Mononuclear cell (primary cell): ENCODE results near the gene THUMPD1. TPM values are rescaled to one million over a fixed set of nuclear protein-coding genes. Genes with fewer than 3 reads are reported as not detected.
"Not testable (repeated sequence)": the region's sequence is repeated elsewhere in the genome, so short reads cannot be mapped to it uniquely, and the experiment has no call there.

ENCODE experiments used
- H3K27me3 ChIP-seq: 2 replicates; pipeline ENCODE4 v1.6.0; 2011; ENCODE audit warnings: low read length, control low read depth; ENCODE audit not compliant: insufficient read depth
- H3K4me1 ChIP-seq: 2 replicates; pipeline ENCODE4 v1.5.1; 2011; ENCODE audit warnings: mild to moderate bottlenecking, low read length, control low read depth; ENCODE audit not compliant: insufficient read depth
- H3K4me3 ChIP-seq: 2 replicates; pipeline ENCODE4 v1.5.1; 2011; ENCODE audit warnings: mild to moderate bottlenecking, low read length, moderate library complexity
- H3K9me3 ChIP-seq: 2 replicates; pipeline ENCODE4 v1.5.1; 2011; ENCODE audit warnings: low read depth, mild to moderate bottlenecking, control low read depth, low read length
- total RNA-seq: library from RNA; depleted of rRNA; stranded (reverse); fragments of >200 nt; gene quantifications from one replicate; pipeline ENCODE4 v1.2.3, GENCODE V29; 2012

The THUMPD1 gene, protein sequence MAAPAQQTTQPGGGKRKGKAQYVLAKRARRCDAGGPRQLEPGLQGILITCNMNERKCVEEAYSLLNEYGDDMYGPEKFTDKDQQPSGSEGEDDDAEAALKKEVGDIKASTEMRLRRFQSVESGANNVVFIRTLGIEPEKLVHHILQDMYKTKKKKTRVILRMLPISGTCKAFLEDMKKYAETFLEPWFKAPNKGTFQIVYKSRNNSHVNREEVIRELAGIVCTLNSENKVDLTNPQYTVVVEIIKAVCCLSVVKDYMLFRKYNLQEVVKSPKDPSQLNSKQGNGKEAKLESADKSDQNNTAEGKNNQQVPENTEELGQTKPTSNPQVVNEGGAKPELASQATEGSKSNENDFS
- total RNA-seq: 132 TPM

DNA sequence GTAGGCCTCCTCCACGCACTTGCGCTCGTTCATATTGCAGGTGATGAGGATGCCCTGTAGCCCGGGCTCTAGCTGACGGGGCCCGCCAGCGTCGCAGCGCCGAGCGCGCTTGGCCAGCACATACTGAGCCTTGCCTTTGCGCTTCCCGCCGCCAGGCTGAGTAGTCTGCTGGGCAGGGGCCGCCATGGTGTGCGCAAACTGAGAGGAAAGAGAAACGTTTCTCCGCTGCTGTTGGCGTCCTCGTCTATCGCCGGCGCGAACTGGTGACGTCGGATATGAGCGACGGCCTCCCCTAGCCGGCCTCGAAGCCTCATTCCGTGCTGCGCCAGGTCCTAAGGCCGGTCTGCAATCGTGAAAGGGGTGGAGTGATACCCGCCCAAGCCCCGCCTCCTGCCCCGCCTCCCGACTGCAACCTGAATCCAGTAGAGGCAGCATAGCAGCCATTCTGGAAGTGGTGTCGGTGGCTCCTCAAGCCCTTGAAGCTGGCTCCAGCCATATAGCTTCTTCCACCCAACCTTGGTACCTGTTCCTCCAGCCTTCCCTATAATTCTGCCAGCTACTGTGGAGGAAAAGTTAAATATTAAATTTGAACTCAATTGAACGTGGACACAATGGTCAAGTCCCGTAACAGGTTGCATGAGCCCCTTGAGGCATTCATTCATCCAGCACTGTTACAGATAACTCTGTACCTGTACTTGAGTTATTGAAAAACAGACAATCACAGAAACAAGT is at the start of gene THUMPD1:
Gene THUMPD1, minus strand, starts transcription at position 265 of the 732 bp plus-strand sequence. Its CDS starts 79 bp downstream, at position 186.
- peaks cover 51% of the 10 kb centered on the region for H3K4me1 ChIP-seq
- peaks cover 4% of the 10 kb centered on the region for H3K9me3 ChIP-seq
- no peaks in the 10 kb centered on the region for H3K27me3 ChIP-seq
- H3K4me3 ChIP-seq: peak within 1 kb of the TSS; percentile 100

DNA sequence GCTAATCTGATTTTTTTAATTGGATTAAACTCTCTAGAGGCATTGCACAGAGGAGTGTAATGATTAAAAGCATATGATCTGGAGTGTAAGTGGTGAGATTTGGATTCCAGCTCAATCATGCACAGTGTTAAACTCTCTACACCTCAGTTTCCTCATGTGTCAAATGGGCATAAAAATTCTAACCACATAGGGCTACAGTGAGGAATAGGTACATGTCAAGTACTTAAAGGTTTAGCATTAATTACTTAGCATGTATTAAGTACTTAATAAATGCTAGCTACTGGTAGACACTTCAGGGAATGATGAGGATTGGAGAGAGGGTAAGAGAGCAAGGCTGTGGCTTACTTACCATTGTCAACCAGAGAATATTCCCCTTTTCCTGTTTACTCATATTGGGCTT is 47.5 kb upstream of the THUMPD1 start:
- no peaks in the 10 kb centered on the region for H3K9me3 ChIP-seq
- H3K4me1 ChIP-seq: no peaks in the 10 kb centered on the region
- H3K4me3 ChIP-seq: no peak overlapping the region
- no peaks in the 10 kb centered on the region for H3K27me3 ChIP-seq

DNA sequence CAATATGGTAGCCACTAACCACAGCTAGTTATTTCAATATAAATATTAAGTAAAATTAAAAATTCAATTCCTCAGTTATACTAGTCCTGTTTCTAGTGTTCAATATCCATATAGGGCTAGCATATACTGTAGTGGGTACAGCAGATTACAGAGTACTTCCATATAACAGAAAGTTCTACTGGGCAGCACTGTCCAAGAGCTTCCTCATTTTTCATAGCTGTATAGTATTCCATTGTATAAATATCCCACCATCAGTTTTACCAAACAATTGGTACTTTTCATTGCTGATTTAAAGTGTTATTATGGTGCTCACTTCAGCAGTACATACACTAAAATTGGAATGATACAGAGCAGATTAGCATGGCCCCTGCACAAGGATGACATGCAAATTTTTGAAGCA is 42.6 kb upstream of the THUMPD1 start:
- no peaks in the 10 kb centered on the region for H3K27me3 ChIP-seq
- H3K4me1 ChIP-seq: peaks cover 7% of the 10 kb centered on the region
- H3K9me3 ChIP-seq: no peaks in the 10 kb centered on the region
- H3K4me3 ChIP-seq: no peak overlapping the region

DNA sequence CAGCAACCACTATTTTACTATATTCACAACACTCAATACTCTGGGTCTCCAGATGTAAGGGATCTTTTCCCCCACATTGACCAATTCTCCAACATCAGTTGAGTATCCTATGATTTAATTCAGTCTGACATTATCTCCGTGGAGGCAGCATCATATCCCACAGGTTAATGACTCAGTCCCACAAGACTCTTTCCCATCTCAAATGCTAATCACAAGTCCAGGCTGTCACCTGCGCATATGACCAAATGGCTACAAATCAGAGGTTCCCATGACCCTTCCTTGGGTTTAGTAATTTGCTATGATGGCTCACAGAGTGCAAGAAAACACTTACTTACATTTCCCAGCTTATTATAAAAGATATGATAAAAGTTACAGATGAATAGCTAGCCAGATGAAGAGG is 40.9 kb upstream of the THUMPD1 start:
- H3K9me3 ChIP-seq: no peaks in the 10 kb centered on the region
- H3K27me3 ChIP-seq: no peaks in the 10 kb centered on the region
- no peak overlapping the region for H3K4me3 ChIP-seq
- H3K4me1 ChIP-seq: peaks cover 7% of the 10 kb centered on the region

DNA sequence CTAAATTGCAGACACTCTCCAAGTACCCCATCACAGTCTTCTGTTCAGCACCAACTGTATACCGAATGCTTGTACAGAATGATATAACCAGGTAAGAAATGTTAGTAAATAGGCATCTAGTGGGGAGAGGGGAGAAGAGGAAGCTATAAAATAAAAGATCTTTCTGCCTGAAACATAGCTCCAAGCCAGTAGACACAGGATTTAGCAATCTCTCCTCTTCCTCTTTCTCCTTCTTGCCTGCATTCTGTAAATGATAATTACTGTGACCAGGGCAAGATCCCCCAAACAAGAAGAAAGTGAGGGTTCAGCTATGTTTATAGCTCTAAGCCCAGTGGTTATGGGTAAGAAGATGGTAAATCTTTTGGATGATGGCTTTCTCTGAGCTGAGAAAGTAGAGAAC is 40.1 kb upstream of the THUMPD1 start:
- no peak overlapping the region for H3K4me3 ChIP-seq
- H3K4me1 ChIP-seq: peaks cover 7% of the 10 kb centered on the region
- H3K27me3 ChIP-seq: no peaks in the 10 kb centered on the region

DNA sequence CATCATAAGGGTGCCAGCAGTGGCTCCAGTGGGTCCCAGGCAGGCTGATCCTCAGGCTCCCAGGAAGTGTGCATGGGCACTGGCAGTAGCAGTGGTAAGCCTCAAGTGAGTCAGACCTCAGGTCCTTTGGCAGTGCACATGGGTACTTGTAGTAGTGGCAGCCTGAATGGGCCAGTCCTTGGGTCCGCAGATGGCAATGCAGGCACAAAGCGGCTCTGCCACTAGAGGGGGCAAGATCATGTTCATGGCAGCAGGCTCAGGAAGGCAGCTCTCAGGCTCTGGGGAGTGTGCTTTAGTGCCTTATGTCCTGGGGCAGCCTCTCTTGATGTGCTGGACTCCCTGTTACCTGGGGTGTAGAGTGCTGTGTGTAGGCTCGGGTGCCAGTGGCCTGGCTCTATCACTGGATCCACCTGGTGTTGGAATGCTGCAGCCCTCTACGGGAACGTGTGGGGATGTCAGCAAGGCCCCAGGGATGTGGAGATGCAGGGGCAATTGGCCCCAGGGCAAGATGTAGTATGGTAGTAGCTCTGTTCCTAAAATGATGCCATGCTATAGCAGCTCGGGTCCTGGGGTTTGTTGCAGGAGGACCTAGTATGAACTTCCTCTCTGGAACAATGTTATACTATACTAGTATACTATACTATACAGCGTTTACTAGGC is 33.2 kb upstream of the THUMPD1 start:
- Histone ChIP-seq H3K9me3 (no peaks in the 10 kb centered on the region), H3K4me1 (no peaks in the 10 kb centered on the region), H3K27me3 (no peaks in the 10 kb centered on the region), H3K4me3 (no peak overlapping the region)

More for the DNA sequence above, 40.1 kb upstream of the THUMPD1 start:
- no peaks in the 10 kb centered on the region for H3K9me3 ChIP-seq

DNA sequence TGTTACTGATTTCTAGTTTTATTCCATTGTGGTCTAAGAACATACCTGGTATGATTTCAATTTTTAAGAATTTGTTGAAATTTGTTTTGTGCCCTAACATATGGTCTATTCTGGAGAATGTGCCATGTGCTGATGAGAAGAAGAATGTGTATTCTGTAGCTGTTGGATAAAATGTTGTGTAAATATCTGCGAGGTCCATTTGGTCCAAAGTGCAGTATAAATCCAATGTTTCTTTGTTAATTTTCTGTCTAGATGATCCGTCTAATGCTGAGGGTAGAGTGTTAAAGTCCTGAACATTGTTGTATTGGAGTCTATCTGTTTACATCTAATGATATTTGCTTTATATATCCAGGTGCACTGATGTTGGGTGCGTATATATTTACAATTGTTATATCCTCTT is 32.1 kb upstream of the THUMPD1 start:
- Histone ChIP-seq H3K4me1 (no peaks in the 10 kb centered on the region), H3K9me3 (no peaks in the 10 kb centered on the region), H3K27me3 (no peaks in the 10 kb centered on the region), H3K4me3 (no peak overlapping the region)

DNA sequence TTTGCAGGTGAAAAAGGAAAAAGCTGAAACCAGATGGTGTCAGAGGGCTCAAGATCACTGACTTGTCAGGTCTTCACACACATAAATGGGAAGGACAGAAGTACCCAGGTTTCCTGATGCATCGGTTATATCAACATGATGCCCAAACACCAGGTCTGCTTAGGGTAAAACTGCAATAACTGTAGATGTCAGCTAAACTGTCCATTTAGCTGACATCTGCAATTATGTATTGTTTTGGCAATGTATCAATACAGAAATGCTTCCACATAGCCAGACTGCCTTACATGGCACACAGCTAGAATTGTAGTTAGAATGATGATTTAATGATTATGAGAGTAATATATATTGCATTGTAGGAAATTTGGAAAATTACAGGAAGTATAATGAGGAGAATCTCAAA is 27.2 kb upstream of the THUMPD1 start:
- H3K4me1 ChIP-seq: peaks cover 8% of the 10 kb centered on the region
- H3K9me3 ChIP-seq: no peaks in the 10 kb centered on the region
- no peak overlapping the region for H3K4me3 ChIP-seq
- H3K27me3 ChIP-seq: no peaks in the 10 kb centered on the region

DNA sequence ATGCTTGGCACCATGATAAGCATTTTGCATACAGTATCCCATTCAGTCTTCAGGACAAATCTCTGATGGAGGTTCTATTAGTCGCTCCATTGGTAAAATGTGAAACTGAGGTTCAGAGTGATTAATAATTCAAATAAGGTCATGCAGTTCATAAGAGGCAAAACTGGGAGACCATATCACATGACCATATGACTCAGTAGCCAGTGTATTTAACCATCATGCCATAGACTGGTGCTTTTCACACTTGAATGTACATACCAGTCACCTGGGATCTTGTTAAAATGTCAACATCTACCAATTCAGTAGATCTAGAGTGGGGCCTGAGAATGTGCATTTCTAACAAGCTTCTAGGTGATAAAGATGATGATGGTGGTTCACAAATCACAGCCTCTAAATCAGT is 26.5 kb upstream of the THUMPD1 start:
- no peaks in the 10 kb centered on the region for H3K27me3 ChIP-seq
- no peak overlapping the region for H3K4me3 ChIP-seq
- H3K9me3 ChIP-seq: no peaks in the 10 kb centered on the region
- H3K4me1 ChIP-seq: peaks cover 12% of the 10 kb centered on the region

DNA sequence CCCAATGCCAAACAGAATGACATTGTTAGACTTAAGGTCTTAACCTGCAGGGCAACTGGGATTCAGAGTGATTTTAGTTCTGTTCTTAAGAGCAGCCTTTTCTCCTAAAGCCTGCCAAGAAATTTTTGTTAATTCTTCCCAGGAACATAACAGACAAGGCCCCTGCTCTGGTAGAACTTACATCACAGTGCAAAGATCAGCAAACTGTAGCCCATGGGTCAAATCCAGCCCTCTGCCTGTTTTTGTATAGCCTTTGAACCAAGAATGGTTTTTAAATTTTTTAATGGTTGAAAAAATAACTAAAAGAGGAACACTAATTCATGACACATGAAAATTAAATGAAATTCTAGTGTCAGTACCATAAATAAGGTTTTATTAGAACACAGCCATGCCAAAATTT is 26.0 kb upstream of the THUMPD1 start:
- H3K4me3 ChIP-seq: no peak overlapping the region
- no peaks in the 10 kb centered on the region for H3K27me3 ChIP-seq
- no peaks in the 10 kb centered on the region for H3K9me3 ChIP-seq
- peaks cover 13% of the 10 kb centered on the region for H3K4me1 ChIP-seq

DNA sequence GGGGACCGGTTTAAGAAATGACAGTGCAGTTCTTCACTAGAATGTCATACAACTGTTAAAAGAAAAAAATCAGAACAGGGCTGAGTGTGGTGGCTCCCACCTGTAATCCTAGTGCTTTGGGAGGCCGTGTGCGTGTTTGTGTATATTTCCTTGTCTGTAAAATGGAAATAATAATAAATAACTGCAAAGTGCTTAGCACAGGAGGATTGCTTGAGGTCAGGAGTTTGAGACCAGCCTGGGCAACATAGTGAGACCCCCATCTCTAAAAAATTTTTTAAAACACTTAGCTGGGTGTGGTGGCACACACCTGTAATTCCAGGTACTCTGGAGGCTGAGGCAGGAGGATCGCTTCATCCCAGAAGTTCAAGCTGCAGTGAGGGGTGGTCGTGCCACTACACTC is 24.7 kb upstream of the THUMPD1 start:
- no peaks in the 10 kb centered on the region for H3K9me3 ChIP-seq
- no peaks in the 10 kb centered on the region for H3K27me3 ChIP-seq
- peaks cover 13% of the 10 kb centered on the region for H3K4me1 ChIP-seq
- H3K4me3 ChIP-seq: no peak overlapping the region

DNA sequence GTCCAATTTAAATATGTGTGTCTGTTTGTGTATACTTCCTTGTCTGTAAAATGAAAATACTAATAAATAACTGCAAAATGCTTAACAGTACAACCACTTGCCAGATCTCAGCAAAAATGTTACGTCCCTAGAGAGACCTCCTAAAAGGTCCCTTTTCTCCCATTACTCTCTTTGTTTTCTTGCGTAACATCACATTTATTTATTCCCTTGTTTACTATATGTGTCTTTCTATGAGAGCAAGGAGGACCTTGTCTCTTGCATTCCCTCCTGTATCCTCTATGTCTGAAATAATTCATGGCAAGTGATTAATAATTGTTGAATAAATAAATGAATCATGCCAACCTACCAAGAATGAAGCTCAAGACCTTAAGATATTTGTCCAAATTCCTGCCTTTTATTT is 24.1 kb upstream of the THUMPD1 start:
- Histone ChIP-seq H3K27me3 (no peaks in the 10 kb centered on the region), H3K4me1 (peaks cover 13% of the 10 kb centered on the region), H3K9me3 (no peaks in the 10 kb centered on the region), H3K4me3 (no peak overlapping the region)

DNA sequence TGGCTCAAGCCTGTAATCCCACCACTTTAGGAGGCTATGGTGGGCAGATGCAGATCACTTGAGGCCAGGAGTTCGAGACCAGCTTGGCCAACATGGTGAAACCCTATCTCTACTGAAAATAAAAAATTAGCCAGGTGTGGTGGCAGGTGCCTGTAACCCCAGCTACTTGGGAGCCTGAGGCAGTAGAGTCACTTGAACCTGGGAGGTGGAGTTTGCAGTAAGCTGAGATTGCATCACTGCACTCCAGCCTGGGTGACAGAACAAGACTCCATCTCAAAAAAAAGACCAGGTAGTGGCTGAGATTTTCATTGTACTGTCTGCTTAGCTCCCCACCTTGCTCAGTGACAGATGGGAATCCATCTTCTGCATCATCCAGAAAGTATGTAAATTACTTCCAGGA is 22.8 kb upstream of the THUMPD1 start:
- not testable (repeated sequence) for H3K9me3 ChIP-seq, H3K4me3 ChIP-seq, H3K27me3 ChIP-seq

DNA sequence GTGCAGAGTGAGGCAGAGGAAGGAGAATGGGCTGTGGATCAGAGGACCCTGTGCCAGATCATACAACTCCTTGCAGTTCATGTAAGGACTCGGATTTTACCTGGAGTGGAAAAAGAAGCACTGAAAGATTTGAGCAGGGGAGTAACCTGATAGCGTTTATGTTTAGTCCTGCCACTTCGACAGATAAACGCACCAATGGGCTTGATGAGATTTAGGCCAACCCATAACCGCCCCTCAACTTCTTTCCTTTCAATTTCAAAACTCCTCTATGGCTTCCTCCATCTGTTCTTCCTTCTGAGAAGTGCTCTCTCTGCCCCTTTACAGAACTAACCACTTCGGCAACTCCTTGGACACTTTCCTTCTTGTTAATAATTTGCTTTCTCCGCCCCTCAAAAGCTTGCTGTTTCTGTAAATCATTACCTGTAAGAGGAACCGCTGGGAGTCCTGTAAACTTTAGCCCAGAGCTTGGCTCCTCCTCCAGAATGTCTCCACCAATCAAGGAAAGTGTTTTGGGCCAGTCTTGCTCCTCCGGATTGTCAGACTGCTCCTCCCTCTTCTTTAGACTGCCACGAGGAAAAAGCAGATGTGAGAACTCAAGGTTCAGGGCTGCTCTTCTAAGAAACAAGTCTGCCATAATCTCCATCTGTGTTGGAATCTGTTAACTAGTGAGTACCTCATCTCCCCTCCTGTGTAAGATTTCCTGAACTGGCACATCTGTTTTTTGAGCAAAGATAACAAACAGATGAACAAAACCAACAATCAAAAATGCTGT is 22.0 kb upstream of the THUMPD1 start, which contains the start of gene ACSM3:
Gene ACSM3, plus strand, starts transcription at position 554 of the 772 bp plus-strand sequence. CDS start 6,021 bp downstream, outside the sequence.
- H3K9me3 ChIP-seq: no peaks in the 10 kb centered on the region
- H3K4me1 ChIP-seq: peaks cover 13% of the 10 kb centered on the region
- peak within 1 kb of the TSS; percentile 47 for H3K4me3 ChIP-seq
- H3K27me3 ChIP-seq: no peaks in the 10 kb centered on the region

More for the DNA sequence above, 22.8 kb upstream of the THUMPD1 start:
- H3K4me1 ChIP-seq: peaks cover 13% of the 10 kb centered on the region
